WTC11 (cell line): Measurements from ENCODE around the gene KRT32.

Source experiments
- EMX1 ChIP-seq: fragments of 250-450 bp; sonication (Bioruptor Pico); IDR thresholded peaks from 2 replicates; pipeline ENCODE4 v1.8.0; 2021; ENCODE audit warnings: mild to moderate bottlenecking
- RELA ChIP-seq: sonication (generic); formaldehyde crosslinking; IDR thresholded peaks from 2 replicates; pipeline ENCODE4 v1.8.1; 2022; ENCODE audit warnings: missing genetic modification reagents, mild to moderate bottlenecking, borderline replicate concordance
- SP1 ChIP-seq: sonication (generic); formaldehyde crosslinking; conservative IDR thresholded peaks from 2 replicates; pipeline ENCODE4 v1.8.1; 2022; ENCODE audit warnings: missing genetic modification reagents
- TEAD1 ChIP-seq: sonication (generic); formaldehyde crosslinking; IDR thresholded peaks from 2 replicates; pipeline ENCODE4 v1.8.0; 2022; ENCODE audit warnings: mild to moderate bottlenecking, missing genetic modification reagents
- TEAD4 ChIP-seq: sonication (generic); formaldehyde crosslinking; IDR thresholded peaks from 2 replicates; pipeline ENCODE4 v1.8.0; 2022; ENCODE audit warnings: mild to moderate bottlenecking, missing genetic modification reagents
- ZNF263 ChIP-seq: sonication (generic); formaldehyde crosslinking; IDR thresholded peaks from 2 replicates; pipeline ENCODE4 v1.8.1; 2022; ENCODE audit warnings: low read depth, mild to moderate bottlenecking, moderate library complexity, missing genetic modification reagents
- ZNF396 ChIP-seq: fragments of 250-450 bp; sonication (Bioruptor Pico); IDR thresholded peaks from 2 replicates; pipeline ENCODE4 v1.8.0; 2021; ENCODE audit warnings: mild to moderate bottlenecking, moderate library complexity, borderline replicate concordance
- TF ChIP-seq, protein P1 (sequence below): sonication (generic); formaldehyde crosslinking; IDR thresholded peaks from 2 replicates; pipeline ENCODE4 v1.8.1; 2023; ENCODE audit warnings: mild to moderate bottlenecking, missing genetic modification reagents, moderate library complexity
- TF ChIP-seq, protein P2 (sequence below): fragments of 200-600 bp; IDR thresholded peaks from 2 replicates; pipeline ENCODE4 v1.8.0; 2022; ENCODE audit warnings: antibody characterized with exemption
- TF ChIP-seq, protein P3 (sequence below): fragments of 250-450 bp; sonication (Bioruptor Pico); IDR thresholded peaks from 2 replicates; pipeline ENCODE4 v1.9.0; 2021; ENCODE audit warnings: mild to moderate bottlenecking
- TF ChIP-seq, protein P4 (sequence below): sonication (generic); formaldehyde crosslinking; IDR thresholded peaks from 2 replicates; pipeline ENCODE4 v1.8.1; 2023; ENCODE audit warnings: mild to moderate bottlenecking, moderate library complexity, missing genetic modification reagents

DNA sequence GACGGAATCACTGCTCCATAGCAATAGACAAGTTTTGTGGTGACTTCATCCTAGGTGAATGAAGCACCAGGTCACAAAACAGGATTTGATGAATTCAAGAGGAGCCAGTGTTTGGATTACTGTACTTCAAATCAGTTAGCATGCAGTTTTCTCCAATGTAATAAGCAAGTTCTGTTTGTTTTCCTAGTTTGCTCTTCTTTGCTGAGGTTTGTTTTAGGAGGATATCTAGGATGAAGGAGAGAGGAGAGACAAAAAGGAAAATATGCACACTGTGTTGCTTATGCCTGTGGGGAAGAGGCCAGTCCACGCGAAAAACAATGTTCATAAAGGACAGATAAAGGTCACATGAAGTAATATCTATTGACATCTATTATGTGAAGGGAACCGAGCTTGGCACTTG is 51.8 kb downstream of the KRT32 start:
- no peak for TF ChIP-seq TEAD4
- TF ChIP-seq SP1 (CRISPR knock-in tag) = no peak
- TF ChIP-seq TEAD1 (CRISPR knock-in tag) = no peak
- TF ChIP-seq EMX1 (CRISPR knock-in tag) = no peak
- TF ChIP-seq, protein P1, sequence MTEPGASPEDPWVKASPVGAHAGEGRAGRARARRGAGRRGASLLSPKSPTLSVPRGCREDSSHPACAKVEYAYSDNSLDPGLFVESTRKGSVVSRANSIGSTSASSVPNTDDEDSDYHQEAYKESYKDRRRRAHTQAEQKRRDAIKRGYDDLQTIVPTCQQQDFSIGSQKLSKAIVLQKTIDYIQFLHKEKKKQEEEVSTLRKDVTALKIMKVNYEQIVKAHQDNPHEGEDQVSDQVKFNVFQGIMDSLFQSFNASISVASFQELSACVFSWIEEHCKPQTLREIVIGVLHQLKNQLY (CRISPR knock-in tag) = no peak
- TF ChIP-seq RELA (CRISPR knock-in tag) = no peak
- no peak for TF ChIP-seq ZNF263
- TF ChIP-seq ZNF396 (CRISPR knock-in tag) = no peak
- TF ChIP-seq, protein P2, sequence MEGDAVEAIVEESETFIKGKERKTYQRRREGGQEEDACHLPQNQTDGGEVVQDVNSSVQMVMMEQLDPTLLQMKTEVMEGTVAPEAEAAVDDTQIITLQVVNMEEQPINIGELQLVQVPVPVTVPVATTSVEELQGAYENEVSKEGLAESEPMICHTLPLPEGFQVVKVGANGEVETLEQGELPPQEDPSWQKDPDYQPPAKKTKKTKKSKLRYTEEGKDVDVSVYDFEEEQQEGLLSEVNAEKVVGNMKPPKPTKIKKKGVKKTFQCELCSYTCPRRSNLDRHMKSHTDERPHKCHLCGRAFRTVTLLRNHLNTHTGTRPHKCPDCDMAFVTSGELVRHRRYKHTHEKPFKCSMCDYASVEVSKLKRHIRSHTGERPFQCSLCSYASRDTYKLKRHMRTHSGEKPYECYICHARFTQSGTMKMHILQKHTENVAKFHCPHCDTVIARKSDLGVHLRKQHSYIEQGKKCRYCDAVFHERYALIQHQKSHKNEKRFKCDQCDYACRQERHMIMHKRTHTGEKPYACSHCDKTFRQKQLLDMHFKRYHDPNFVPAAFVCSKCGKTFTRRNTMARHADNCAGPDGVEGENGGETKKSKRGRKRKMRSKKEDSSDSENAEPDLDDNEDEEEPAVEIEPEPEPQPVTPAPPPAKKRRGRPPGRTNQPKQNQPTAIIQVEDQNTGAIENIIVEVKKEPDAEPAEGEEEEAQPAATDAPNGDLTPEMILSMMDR = no peak
- TF ChIP-seq, protein P3, sequence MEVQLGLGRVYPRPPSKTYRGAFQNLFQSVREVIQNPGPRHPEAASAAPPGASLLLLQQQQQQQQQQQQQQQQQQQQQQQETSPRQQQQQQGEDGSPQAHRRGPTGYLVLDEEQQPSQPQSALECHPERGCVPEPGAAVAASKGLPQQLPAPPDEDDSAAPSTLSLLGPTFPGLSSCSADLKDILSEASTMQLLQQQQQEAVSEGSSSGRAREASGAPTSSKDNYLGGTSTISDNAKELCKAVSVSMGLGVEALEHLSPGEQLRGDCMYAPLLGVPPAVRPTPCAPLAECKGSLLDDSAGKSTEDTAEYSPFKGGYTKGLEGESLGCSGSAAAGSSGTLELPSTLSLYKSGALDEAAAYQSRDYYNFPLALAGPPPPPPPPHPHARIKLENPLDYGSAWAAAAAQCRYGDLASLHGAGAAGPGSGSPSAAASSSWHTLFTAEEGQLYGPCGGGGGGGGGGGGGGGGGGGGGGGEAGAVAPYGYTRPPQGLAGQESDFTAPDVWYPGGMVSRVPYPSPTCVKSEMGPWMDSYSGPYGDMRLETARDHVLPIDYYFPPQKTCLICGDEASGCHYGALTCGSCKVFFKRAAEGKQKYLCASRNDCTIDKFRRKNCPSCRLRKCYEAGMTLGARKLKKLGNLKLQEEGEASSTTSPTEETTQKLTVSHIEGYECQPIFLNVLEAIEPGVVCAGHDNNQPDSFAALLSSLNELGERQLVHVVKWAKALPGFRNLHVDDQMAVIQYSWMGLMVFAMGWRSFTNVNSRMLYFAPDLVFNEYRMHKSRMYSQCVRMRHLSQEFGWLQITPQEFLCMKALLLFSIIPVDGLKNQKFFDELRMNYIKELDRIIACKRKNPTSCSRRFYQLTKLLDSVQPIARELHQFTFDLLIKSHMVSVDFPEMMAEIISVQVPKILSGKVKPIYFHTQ = no peak
- TF ChIP-seq, protein P4, sequence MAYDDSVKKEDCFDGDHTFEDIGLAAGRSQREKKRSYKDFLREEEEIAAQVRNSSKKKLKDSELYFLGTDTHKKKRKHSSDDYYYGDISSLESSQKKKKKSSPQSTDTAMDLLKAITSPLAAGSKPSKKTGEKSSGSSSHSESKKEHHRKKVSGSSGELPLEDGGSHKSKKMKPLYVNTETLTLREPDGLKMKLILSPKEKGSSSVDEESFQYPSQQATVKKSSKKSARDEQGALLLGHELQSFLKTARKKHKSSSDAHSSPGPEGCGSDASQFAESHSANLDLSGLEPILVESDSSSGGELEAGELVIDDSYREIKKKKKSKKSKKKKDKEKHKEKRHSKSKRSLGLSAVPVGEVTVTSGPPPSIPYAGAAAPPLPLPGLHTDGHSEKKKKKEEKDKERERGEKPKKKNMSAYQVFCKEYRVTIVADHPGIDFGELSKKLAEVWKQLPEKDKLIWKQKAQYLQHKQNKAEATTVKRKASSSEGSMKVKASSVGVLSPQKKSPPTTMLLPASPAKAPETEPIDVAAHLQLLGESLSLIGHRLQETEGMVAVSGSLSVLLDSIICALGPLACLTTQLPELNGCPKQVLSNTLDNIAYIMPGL (CRISPR knock-in tag) = no peak
